ENCODE data around the gene DDI1.

The DDI1 gene

GRCh38 chr11:104073950-104074705 lies 37.7 kb downstream of the DDI1 start:
- no peak for TF ChIP-seq CTCF (IDR thresholded peaks at IDR 0.05; ENCODE audit: low read depth, low read length, missing control alignments)
- DNase-seq (ENCODE audit: low read depth) = peak; percentile 33
- H3K4me3 ChIP-seq (ENCODE audit: low read depth, low read length) = no peak overlapping the region

GRCh38 chr11:104075091-104075490 lies 38.7 kb downstream of the DDI1 start:
- no peak for TF ChIP-seq CTCF (IDR thresholded peaks at IDR 0.05; ENCODE audit: low read depth, low read length, missing control alignments)
- DNase-seq (ENCODE audit: low read depth) = no peak

GRCh38 chr11:104075706-104076105 lies 39.3 kb downstream of the DDI1 start:
- no peak overlapping the region for H3K4me3 ChIP-seq (ENCODE audit: low read depth, low read length)
- no peak for DNase-seq (ENCODE audit: low read depth)
- TF ChIP-seq CTCF (IDR thresholded peaks at IDR 0.05; ENCODE audit: low read depth, low read length, missing control alignments) = no peak

More at GRCh38 chr11:104075091-104075490, 38.7 kb downstream of the DDI1 start:
- no peak overlapping the region for H3K4me3 ChIP-seq (ENCODE audit: low read depth, low read length)

- no peak overlapping the region for H3K4me3 ChIP-seq (ENCODE audit: low read depth, low read length)
- DNase-seq (ENCODE audit: low read depth) = no peak
- TF ChIP-seq CTCF (IDR thresholded peaks at IDR 0.05; ENCODE audit: low read depth, low read length, missing control alignments) = no peak
These were observed 40.0 kb downstream of the DDI1 start for GRCh38 chr11:104076455-104076854.

GRCh38 chr11:104078245-104078644 lies 41.8 kb downstream of the DDI1 start:
- no peak for TF ChIP-seq CTCF (IDR thresholded peaks at IDR 0.05; ENCODE audit: low read depth, low read length, missing control alignments)
- DNase-seq (ENCODE audit: low read depth) = no peak
- no peak overlapping the region for H3K4me3 ChIP-seq (ENCODE audit: low read depth, low read length)

- H3K4me3 ChIP-seq (ENCODE audit: low read depth, low read length) = no peak overlapping the region
- TF ChIP-seq CTCF (IDR thresholded peaks at IDR 0.05; ENCODE audit: low read depth, low read length, missing control alignments) = no peak
These were observed 42.6 kb downstream of the DDI1 start for GRCh38 chr11:104078995-104079394.

GRCh38 chr11:104086621-104087020 lies 50.2 kb downstream of the DDI1 start:
- DNase-seq (ENCODE audit: low read depth) = no peak
- no peak for TF ChIP-seq CTCF (IDR thresholded peaks at IDR 0.05; ENCODE audit: low read depth, low read length, missing control alignments)
- no peak overlapping the region for H3K4me3 ChIP-seq (ENCODE audit: low read depth, low read length)

More at GRCh38 chr11:104078995-104079394, 42.6 kb downstream of the DDI1 start:
- no peak for DNase-seq (ENCODE audit: low read depth)

Measured in GM12864 (cell line).